Activated CD4-positive, alpha-beta T cell treated with anti-CD3 and anti-CD28 coated beads, Interleukin-2, amount 50 U/mL, for 1 hour (primary cell): Measurements from ENCODE around the gene POLD1.

Experiments used
- DNase-seq: peaks from one replicate; pipeline ENCODE4 v3.0.0-alpha.2; 2020

Gene POLD1

DNA sequence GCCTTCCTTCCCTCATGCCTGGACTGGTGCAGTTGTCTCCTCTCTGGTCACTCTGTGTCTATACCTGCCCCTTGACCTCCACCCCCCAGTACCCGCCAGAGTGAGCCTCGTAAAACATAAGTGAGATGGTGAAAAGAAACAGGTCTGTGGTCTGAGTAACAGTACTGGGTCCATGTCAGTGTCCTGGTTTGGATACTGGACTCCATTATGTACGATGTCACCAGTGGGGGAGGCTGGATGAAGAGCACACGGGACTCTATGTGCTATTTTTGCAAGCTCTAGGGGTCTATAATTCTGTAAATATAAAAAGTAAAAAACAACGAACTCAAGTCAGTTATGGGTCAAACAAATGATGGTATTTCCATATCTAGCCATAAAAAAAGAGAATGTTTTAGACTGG lies 62.9 kb downstream of the POLD1 start:
- no peak for DNase-seq

DNA sequence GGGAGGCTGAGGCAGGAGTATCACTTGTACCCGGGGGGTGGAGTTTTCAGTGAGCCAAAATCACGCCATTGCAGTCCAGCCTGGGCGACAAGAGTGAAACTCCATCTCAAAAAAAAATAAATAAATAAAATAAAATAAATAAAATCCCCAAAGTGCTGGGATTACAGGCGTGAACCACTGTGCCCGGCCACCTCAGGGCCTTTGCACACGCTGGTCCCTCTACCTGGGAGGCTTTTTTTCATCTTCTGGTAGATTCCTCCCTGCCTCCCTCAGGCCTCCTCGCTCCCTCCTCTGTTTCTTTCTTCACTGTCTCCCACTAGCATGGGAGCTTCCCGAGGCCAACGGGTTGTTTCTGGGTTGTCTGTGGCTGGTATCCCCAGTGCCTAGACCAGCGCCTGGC lies 63.6 kb downstream of the POLD1 start:
- no peak for DNase-seq

DNA sequence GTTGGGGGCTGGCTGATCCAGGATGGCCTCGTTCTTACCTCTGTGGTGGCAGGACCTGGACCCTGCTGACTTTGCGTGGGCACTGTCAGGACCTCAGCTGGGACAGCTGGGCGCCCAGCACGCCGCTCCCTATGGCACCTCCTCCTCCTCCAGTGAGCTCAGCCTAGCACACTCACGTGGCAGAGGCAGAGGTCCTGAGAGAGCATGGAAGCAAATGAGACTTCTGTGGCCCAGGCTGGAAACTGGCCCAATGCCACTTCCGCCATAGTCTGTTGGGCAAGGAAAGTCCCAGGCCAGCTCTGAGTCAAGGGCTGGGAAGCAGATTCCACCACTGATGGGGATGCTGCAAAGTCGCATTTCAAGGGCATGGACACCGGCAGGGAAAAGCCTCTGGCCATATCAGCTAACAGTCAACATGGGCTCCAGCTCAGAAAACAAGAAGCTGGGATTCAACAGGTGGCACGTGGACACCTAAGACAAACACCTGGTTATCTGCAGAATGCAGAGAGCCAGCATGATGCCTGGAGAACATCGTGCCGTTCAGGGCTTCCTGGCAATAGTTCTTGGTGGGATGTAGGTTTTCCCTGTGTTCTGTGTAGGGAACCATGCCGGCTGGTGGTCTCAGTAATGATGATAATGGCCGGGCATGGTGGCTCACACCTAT lies 65.2 kb downstream of the POLD1 start:
- DNase-seq = no peak

DNA sequence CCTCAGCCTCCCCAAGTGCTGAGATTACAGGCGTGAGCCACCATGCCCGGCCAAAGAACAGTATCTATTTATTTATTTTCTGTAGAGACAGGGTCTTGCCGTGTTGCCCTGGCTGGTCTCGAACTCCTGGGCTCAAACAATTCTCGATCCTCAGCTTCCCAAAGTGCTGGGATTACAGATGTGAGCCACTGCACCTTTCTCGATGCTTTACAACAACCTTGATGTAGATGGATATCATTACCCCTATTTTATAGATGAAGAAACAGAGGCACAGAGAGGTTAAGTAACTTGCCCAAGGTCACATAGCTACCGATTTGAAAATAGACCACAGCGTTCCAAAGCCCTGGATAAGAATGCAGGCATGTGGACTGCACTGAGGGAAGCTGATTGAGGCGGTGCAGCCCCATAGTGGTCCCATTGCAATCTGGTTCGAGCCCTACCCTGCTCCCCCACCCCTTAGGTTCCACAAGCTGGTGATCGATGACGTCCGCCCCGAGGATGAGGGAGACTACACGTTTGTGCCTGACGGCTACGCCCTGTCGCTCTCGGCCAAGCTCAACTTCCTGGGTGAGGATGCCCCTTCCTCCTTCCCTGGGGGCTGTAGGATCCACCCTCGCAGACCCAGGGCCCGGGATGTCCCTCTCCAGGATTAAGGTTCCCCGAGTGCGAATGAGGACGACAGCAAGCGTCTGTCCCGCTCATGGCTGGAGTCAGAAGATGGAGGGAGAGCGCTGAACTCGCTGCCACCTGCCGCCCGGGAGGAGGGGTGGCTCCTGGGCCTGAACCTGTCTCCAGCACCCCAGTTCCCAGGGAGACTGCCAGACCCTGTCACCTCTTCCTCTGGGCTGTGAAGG lies 66.4 kb downstream of the POLD1 start:
- DNase-seq = no peak

DNA sequence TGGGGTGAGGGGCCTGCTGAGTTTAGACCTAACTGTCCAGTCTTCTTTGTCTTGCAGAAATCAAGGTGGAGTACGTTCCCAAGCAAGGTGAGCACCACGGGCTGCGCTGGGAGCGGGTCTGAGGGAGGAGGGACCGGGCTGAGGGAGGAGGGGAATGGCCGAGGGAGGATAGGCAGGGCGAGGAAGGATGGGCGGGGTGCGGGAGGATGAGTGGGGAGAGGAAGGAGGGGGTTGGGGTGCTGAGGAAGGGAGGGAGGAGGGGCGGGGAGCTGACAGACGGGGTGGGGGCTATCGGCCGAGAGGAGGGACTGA lies 67.0 kb downstream of the POLD1 start:
- no peak for DNase-seq

DNA sequence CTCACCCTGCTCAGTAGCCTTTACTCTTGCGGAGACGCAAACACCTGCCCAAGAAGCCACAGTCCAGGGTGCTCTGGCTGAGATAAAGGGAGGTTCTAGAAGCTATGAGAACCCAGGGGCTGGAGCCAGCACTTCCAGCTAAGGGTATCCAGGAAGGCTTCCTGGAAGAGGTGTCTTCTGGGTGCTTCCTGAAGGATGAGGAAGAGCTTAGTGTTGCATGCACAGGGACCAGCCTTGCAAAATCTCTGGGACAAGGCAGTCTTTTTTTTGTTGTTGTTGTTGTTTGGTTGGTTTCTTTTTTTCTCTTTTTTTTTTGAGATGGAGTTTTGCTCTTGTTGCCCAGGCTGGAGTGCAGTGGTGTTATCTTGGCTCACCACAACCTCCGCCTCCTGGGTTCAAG lies 69.1 kb downstream of the POLD1 start:
- no peak for DNase-seq

DNA sequence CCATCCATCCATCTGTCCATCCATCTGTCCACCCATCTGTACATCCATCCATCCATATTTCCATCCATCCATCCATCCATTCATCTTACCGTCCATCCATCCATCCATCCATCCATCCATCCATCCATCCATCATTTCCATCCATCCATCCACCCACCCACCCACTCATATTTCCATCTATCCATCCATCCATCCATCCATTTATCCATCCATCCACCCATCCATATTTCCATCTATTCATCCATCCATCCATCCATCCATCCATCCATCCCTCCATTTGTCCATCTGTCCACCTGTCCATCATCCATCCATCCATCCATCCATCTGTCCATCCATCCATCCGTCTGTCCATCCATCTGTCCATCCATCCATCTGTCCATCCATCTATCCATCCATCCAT lies 71.8 kb downstream of the POLD1 start:
- DNase-seq = no peak

DNA sequence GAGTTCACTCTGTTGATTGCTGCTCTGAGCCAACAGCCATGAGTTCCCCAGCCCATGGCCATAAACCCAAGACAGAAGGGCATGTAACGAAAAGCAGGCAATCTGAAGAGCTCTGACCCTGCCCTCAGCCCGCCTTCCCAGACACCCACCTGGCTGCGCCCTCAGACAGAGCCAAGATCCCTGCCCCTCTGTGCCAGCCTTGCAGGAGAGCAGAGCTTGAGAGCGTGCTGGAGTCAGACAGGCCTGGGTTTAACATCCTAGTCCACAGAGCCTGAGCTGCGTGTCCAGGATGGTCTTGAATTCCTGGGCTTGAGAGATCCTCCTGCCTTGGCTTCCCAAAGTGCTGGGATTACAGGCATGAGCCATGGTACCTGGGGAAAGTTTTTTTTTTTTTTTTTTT lies 73.2 kb downstream of the POLD1 start:
- DNase-seq = no peak

DNA sequence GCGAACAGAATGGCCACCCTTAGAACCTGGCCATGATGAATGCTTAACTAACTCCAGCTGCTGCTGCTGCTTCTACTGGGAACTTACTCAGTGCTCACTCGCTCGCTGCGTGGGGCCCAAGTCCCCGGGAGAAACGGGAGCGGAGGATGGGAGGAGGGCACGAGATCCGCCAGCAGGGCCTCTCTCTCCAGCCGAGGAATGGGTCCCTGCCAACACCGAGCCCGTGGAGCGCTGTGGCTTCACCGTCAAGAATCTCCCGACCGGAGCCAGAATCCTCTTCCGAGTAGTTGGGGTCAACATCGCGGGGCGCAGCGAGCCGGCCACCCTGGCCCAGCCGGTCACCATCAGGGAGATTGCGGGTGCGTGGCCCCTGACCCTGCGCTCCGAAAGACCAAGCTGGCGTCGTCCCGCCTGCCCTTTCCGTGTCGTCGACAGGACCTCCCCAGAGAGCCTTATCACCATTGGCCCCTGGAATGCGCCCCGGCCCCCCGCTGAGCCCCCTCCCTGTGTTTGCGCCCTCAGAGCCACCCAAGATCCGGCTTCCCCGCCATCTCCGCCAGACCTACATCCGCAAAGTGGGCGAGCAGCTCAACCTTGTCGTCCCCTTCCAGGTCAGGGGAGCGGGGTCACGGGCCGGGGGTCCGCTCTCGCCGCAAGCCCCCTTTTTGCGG lies 74.4 kb downstream of the POLD1 start:
- no peak for DNase-seq

DNA sequence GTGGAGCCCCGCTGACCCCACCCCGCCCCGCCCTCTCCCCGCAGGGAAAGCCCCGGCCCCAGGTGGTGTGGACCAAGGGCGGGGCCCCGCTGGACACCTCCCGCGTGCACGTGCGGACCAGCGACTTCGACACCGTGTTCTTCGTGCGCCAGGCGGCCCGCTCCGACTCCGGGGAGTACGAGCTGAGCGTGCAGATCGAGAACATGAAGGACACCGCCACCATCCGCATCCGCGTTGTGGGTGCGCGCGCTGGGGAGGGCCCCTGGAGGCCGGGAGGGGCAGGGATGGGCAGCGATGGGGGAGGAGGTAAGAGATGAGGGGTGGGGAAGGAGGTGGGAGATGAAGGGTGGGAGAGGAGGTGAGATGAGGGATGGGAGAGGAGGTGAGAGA lies 74.9 kb downstream of the POLD1 start:
- DNase-seq = no peak

DNA sequence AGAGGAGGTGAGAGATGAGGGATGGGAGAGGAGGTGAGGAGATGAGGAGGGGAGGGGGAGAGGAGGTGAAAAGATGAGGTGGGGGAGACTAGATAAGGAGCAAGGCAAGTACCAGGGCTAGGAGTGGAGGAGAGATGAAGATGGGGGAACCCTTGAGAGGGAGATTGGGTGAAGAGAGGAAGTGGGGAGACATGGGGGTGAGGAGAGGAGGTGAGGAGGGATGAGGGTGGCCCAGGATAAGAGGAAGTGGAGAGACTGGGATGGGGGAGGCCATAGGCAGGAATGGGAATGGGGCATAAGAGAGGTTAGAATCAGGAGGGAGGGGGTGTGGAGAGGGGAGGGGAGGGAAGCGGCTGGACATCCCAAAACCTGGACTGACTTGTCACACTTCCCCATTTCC lies 75.5 kb downstream of the POLD1 start:
- DNase-seq = no peak

DNA sequence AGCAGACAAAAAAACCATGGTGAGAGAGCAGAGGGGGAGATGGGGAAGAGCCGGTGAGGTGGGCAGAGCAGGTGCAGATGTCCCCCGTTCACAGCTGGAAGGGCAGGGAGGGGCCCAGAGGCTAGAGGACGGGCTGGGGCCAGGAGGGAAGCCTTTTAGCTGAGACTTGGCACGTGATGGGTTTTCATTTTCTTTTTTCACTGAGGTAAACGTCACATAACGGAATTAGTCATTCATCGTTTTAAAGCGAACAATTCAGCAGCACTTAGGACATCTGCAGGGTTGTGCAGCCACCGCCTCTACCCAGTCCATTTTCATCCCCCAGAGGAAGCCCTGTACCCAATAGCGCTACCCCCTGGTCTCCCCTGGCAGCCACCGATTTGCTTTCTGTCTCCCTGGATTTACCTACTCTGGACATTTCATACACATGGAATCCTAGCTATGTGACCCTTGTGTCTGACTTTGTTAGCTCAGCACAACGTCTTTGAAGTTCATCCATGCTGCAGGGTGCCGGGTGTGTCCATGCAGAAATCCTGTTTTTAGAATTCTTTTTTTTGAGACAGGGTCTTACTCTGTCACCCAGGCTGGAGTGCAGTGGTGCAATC lies 76.1 kb downstream of the POLD1 start:
- no peak for DNase-seq

DNA sequence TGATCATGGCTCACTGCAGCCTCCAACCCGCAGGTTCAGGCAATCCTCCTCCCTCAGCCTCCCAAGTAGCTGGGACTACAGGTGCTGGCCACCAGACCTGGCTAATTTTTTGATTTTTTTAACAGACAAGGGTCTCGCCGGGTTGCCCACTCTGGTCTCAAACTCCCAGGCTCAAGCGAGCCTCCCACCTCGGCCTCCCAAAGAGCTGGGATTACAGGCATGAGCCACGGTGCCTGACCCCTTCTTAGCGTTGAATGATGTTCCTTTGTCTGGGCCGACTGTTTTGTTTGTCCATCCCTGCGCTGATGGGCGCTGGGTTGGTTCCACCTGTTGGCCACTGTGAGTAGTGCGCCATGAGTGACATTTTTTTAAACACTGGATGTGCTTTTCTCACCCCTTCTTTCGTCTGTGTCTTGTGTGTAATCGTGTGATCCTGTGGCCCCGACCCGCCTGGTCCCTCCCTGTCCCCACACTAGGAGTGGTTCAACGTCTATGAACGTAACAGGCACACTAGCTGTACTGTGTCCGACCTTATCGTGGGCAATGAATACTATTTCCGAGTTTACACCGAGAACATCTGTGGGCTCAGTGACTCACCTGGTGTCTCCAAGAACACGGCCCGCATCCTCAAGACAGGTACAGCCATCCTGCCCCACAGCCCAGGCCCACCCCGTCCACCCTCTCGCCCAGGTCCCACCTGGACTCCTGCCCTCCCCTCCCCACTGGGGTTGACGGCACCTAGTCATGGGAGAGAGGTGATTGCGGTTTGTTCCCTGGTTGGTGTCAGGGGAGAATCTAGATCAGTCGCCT lies 77.1 kb downstream of the POLD1 start:
- DNase-seq = peak; percentile 53

DNA sequence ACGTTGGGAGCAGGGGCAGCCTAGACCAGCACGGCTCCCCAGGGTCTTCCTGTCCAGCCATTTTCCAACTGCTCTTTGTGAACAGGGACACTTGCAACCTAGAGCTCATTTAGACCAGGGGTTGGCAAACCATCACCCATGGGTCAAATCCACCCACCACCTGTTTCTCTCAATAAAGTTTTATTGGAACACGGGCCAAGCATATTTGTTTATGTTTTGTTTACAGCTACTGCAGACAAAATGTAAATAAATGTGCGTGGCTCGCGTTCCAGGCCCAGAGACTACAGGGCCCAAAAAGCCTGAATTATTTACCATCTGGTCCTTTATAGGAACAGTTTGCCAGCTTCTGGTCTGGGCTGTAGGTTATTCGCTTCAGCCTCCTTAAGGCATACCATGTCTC lies 78.8 kb downstream of the POLD1 start:
- DNase-seq = no peak

DNA sequence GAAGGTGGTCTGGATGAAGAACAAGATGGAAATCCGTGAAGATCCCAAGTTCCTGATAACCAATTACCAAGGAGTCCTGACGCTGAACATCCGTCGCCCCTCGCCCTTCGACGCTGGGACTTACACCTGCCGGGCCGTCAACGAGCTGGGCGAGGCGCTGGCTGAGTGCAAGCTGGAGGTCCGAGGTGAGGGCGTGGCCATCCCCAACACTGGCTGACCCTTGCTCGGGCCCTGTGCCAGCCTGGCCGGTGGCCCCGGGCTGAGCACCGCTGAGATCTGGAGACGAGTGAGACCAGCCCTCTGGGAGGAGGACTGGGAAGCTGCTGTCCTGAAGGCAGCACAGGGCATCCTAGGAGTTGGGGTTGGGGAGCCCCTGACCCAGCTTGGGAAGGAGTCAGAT lies 80.2 kb downstream of the POLD1 start:
- DNase-seq = no peak

DNA sequence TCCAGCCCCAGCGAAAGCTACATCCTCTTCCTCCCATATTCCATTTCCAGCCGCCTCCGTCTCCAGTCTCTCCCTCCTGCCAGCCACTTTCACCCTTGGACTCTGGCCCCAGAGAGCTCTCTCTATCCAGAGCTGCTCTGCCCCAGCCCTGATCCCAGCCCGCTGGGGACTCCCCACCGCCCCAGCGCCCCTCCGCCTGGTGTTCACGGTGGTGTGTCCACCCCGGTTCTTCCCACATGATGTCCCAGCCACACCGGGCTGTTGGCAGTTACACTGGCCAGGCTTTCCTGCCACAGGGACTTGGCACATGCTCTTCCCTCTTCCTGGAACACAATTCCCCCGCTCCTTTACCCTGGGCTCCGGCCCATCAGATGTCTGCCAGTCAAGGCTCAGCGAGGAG lies 80.9 kb downstream of the POLD1 start:
- no peak for DNase-seq

DNA sequence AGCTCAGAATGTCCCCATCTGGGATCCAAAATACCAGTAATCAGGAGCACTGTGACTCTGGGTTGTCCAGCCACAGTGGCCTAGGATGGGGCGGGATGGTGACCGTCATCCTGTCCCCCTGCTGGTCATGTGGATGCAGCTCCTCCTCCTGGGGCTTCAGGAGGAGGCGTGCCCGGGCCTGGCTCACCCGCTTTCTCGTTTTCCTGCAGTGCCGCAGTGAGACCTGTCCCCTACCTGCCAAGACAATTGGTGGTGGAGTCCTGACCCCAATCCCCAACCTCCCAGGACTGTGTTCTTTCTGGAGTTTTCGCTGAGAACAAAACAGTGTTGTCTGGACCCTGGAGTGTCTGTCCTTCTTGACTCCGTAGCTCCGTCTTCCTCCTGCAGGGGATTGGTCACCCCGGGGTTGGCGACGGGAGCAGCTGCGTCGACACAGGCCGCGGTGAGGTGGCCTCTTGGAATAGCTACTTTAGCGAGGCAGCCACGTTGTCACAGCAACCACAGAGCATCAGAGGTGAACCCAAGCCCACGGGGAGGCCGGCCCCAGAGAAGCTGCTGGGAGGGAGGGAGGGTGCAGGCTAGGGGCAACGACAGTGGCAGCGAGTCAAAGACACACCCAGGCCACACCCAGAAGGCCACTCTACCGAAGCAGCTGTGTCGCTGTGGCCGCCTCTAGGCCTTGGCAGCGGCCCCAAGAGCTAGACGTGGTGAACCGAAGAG lies 82.0 kb downstream of the POLD1 start:
- no peak for DNase-seq

DNA sequence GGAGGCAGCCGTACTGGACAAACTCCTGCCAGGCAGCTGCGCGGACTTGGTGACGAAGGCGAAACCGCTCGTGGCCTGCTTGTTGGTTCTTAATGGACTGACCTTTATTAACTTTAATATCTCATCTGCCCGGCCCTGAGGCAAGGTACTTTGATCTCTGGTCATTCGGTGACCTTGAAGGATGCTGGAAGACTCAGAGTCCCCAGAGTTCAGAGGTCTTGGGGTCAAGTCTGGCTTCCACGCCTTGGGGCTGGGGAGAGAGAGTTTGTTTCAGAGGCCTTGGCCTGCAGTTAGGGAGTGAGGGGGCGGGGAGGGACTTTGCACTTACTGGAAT lies 82.5 kb downstream of the POLD1 start:
- DNase-seq = no peak

DNA sequence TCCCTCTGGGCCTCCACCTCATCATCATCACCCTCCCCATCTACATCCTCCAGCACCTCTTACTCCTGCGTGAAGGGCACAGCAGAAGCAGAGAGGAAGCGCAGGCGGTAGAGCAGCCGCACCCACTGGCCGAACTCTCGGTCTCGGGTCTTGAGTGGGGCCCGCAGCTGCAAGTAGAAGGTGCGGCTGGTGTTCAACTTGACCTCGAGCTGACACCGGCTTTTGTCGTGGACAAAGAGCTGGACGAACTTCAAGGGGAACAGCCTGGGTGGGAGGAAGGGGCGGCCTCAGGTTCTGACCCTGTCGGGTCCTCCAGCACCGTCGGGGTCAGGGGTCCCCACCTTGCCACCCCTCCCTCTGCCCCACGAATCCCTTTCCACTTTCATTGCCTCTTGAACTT lies 83.4 kb downstream of the POLD1 start:
- no peak for DNase-seq
